Osteoblast (primary cell): Measurements from ENCODE around the gene DPM1. TPM values are rescaled to one million over a fixed set of nuclear protein-coding genes. Genes with fewer than 3 reads are reported as not detected.

Experiments
- DNase-seq: peaks from one replicate; pipeline ENCODE4 v3.0.0; 2011; ENCODE audit warnings: low spot score, mixed read lengths; ENCODE audit not compliant: insufficient read length; ENCODE audit errors: missing footprints
- H2AFZ ChIP-seq: 2 replicates; pipeline ENCODE4 v1.6.0; 2011; ENCODE audit warnings: mild to moderate bottlenecking, low read length
- H3K27ac ChIP-seq: 2 replicates; pipeline ENCODE4 v1.5.1; 2011; ENCODE audit warnings: mild to moderate bottlenecking, low read depth, low read length, moderate library complexity
- H3K27me3 ChIP-seq: 2 replicates; pipeline ENCODE4 v1.6.0; 2012; ENCODE audit warnings: mild to moderate bottlenecking, control low read depth, inconsistent platforms, low read length, moderate library complexity; ENCODE audit not compliant: insufficient read depth
- H3K36me3 ChIP-seq: 2 replicates; pipeline ENCODE4 v1.5.1; 2011; ENCODE audit warnings: mild to moderate bottlenecking, low read length, control low read depth, moderate library complexity; ENCODE audit not compliant: insufficient read depth
- H3K4me1 ChIP-seq: 2 replicates; pipeline ENCODE4 v1.5.1; 2011; ENCODE audit warnings: mild to moderate bottlenecking, low read length, control low read depth, moderate library complexity; ENCODE audit not compliant: insufficient read depth
- H3K4me2 ChIP-seq: 2 replicates; pipeline ENCODE4 v1.6.0; 2011; ENCODE audit warnings: mild to moderate bottlenecking, low read length; ENCODE audit not compliant: insufficient read depth
- H3K4me3 ChIP-seq: fragments of 200-600 bp; sonication (generic); 3 replicates; pipeline ENCODE4 v1.5.1; 2012; ENCODE audit warnings: mild to moderate bottlenecking, low read length, inconsistent platforms; ENCODE audit not compliant: insufficient read depth
- H3K79me2 ChIP-seq: 2 replicates; pipeline ENCODE4 v1.6.0; 2012; ENCODE audit warnings: mild to moderate bottlenecking, low read length, control low read depth, inconsistent platforms; ENCODE audit not compliant: insufficient read depth
- H3K9me3 ChIP-seq: 2 replicates; pipeline ENCODE4 v1.5.1; 2011; ENCODE audit warnings: low read depth, low read length, control low read depth
- H4K20me1 ChIP-seq: 2 replicates; pipeline ENCODE4 v1.6.0; 2012; ENCODE audit warnings: mild to moderate bottlenecking, low read length, control low read depth; ENCODE audit not compliant: insufficient read depth
- CTCF ChIP-seq: IDR thresholded peaks from 2 replicates; pipeline ENCODE4 v1.5.1; 2011; ENCODE audit warnings: mild to moderate bottlenecking, low read depth, low read length, moderate library complexity; ENCODE audit errors: extremely low read depth
- total RNA-seq: library from RNA; depleted of rRNA; stranded (reverse); fragments of >200 nt; gene quantifications from 2 replicates; pipeline ENCODE4 v1.2.3, GENCODE V29; 2012

The DPM1 gene
- total RNA-seq, 1 donor = 53.2 TPM

GRCh38 chr20:50969912-50970311 is 11.6 kb upstream of the DPM1 start:
- Histone ChIP-seq H2AFZ (no peak overlapping the region), H3K27ac (no peak overlapping the region), H3K4me1 (no peaks in the 10 kb centered on the region), H3K9me3 (no peaks in the 10 kb centered on the region), H3K36me3 (no peaks in the 10 kb centered on the region), H3K4me2 (no peak overlapping the region), H3K79me2 (no peaks in the 10 kb centered on the region), H3K4me3 (no peak overlapping the region), H4K20me1 (no peaks in the 10 kb centered on the region), H3K27me3 (peaks cover 3% of the 10 kb centered on the region)
- no peak for DNase-seq
- TF ChIP-seq CTCF = no peak

- Histone ChIP-seq H3K4me3 (no peak overlapping the region), H3K9me3 (no peaks in the 10 kb centered on the region), H3K27me3 (peaks cover 3% of the 10 kb centered on the region), H3K4me2 (no peak overlapping the region), H3K79me2 (no peaks in the 10 kb centered on the region), H3K36me3 (no peaks in the 10 kb centered on the region), H3K4me1 (no peaks in the 10 kb centered on the region), H2AFZ (no peak overlapping the region), H3K27ac (no peak overlapping the region), H4K20me1 (no peaks in the 10 kb centered on the region)
- no peak for DNase-seq
- TF ChIP-seq CTCF = no peak
Measured at GRCh38 chr20:50969435-50969834, 11.1 kb upstream of the DPM1 start.

DNA sequence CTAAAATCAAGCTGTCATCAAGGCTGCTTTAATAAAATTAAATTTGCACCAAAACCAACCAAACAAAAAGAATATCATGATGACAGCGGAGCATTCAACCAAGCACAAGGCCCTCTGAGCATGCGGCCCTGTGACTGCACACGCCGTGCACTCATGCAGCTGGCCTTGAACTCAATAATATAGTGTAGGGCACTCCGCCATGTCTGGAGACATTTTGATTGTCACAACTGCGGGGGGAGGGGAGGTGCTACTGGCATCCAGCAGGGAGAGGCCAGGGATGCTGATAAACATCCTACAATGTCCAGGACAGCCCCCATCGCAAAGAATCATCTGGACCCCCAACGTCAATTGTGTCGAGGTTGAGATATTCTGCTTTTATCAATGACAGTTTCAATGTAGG is 10.0 kb upstream of the DPM1 start:
- Histone ChIP-seq H2AFZ (no peak overlapping the region), H3K4me1 (no peaks in the 10 kb centered on the region), H4K20me1 (no peaks in the 10 kb centered on the region), H3K9me3 (no peaks in the 10 kb centered on the region), H3K4me2 (no peak overlapping the region), H3K27me3 (peaks cover 3% of the 10 kb centered on the region), H3K4me3 (no peak overlapping the region), H3K36me3 (no peaks in the 10 kb centered on the region), H3K79me2 (no peaks in the 10 kb centered on the region), H3K27ac (no peak overlapping the region)
- TF ChIP-seq CTCF = no peak
- DNase-seq = no peak

GRCh38 chr20:50967586-50967985 is 9.3 kb upstream of the DPM1 start:
- no peak overlapping the region for H3K27ac ChIP-seq
- no peak for TF ChIP-seq CTCF
- H3K9me3 ChIP-seq = no peaks in the 10 kb centered on the region
- no peaks in the 10 kb centered on the region for H3K79me2 ChIP-seq
- peak overlapping the region; percentile 81 for H2AFZ ChIP-seq
- DNase-seq = no peak
- peaks cover 3% of the 10 kb centered on the region for H3K27me3 ChIP-seq
- no peak overlapping the region for H3K4me3 ChIP-seq
- no peaks in the 10 kb centered on the region for H3K4me1 ChIP-seq
- no peaks in the 10 kb centered on the region for H4K20me1 ChIP-seq
- peak overlapping the region; percentile 18 for H3K4me2 ChIP-seq
- H3K36me3 ChIP-seq = no peaks in the 10 kb centered on the region
